ENCODE measurements around the gene UQCR10.

UQCR10 gene

DNA sequence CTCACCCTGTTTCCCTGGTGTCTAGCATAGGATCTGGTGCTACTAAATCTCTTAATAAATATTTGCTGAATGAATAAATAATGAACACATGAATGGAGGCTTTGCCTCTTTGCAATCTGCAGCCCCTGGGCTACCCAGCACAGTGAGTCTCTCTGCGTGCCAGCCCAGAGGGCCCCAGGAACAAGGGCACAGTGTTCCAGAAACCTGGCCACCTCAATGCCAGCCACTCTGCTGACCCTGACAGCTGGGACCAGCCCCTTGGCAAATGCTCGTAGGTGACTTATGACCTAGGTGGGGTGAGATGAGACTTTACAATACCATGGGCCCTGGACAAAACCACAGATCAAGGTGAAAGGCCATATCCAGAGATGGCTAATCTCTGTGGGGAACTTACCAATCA, 31.6 kb downstream of the UQCR10 start:
- ATAC-seq (no peak), DNase-seq (no peak)

- no peak for ATAC-seq
Measured at GRCh38 chr22:29799217-29799680, 32.1 kb downstream of the UQCR10 start.

GRCh38 chr22:29801153-29801552, 34.0 kb downstream of the UQCR10 start:
- no peak for DNase-seq
- ATAC-seq = no peak

More at GRCh38 chr22:29799217-29799680, 32.1 kb downstream of the UQCR10 start:
- no peak for DNase-seq

- DNase-seq (no peak), ATAC-seq (no peak)
Measured at GRCh38 chr22:29801796-29802195, 34.6 kb downstream of the UQCR10 start.

- ATAC-seq = no peak
Measured at GRCh38 chr22:29803190-29803589, 36.0 kb downstream of the UQCR10 start.

GRCh38 chr22:29804985-29805384, 37.8 kb downstream of the UQCR10 start:
- DNase-seq = no peak
- no peak for ATAC-seq

More at GRCh38 chr22:29803190-29803589, 36.0 kb downstream of the UQCR10 start:
- no peak for DNase-seq

GRCh38 chr22:29806196-29806595, 39.0 kb downstream of the UQCR10 start:
- ATAC-seq (no peak), DNase-seq (no peak)

DNA sequence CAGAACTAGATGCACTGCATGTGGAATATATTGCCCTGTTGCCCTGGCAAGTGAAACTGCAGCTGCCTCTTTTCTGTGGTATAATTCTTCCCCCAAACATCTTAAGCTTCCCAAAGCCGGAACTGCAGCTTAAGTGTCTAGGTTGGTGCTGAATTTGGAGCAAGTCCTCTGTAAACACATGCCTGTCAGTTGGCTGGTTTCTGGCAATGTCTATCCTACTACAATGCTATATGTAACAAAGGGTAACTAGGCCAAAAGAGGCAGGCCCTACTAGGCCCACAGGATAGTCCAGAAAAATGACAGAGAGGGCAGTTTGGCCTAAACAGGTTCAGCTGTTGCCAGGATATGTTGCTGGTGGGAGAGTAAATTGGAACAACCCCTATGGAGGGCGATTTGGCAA, 43.0 kb downstream of the UQCR10 start:
- no peak for ATAC-seq
- DNase-seq = no peak

DNA sequence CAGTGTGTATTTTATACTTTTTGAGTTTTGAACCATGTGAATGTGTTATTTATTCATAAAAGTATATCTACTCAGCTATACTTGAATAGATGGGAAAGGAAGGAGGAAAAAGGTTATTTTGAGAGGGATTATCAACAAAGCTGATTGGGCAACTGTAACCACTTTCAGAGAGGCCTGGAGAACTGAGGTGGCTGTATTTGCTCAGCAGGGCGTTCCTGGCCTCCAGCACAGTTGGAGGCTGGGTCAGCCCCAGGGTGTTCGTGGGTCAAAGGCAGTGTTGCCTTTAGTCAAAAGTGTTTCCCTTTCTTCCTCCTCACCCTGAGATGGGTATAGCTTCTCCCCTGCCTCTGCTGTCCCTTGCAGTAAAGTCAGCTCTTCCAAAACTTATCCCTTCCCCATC, 44.2 kb downstream of the UQCR10 start:
- no peak for DNase-seq

DNA sequence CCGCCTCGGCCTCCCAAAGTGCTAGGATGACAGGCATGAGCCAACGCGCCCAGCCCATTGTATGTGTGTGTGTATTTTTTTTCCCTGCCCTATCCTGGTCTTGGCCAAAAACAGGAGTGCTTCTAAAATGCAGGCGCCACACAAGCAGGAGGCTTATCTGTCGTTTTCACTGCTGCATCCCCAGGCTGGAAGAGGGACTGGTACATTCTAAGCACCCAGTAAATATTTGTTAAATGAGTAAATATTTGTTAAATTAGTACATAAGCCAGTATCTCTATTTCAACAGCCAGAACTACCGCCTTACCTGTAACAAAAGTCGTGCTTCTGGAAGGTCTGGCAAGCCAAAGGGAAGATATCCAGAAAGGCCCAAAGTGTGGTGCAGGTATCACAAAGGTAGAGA, 46.0 kb downstream of the UQCR10 start:
- DNase-seq (no peak), ATAC-seq (no peak)

More for the DNA sequence above, 44.2 kb downstream of the UQCR10 start:
- ATAC-seq = no peak

DNA sequence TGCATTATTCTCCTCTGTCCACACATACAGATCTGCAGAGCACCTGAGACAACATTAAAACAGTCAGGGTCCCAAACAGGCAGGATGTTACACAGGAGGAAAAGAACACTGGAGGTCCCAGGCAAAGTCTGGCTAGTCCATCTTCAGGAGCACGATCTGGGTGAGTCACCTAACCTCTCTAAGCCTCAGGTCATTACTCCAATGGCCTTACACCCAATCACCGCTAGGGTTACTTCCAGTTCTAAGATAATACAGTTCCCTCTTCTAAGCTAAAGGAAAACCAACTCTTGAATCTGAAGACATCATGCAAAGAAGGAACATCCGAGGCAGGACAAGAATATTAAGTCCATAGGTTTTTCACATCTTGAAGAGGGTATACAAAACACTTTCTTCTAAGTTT, 46.4 kb downstream of the UQCR10 start:
- no peak for ATAC-seq
- DNase-seq = no peak

- ATAC-seq (no peak), DNase-seq (no peak)
Measured at GRCh38 chr22:29814003-29814402, 46.8 kb downstream of the UQCR10 start.

DNA sequence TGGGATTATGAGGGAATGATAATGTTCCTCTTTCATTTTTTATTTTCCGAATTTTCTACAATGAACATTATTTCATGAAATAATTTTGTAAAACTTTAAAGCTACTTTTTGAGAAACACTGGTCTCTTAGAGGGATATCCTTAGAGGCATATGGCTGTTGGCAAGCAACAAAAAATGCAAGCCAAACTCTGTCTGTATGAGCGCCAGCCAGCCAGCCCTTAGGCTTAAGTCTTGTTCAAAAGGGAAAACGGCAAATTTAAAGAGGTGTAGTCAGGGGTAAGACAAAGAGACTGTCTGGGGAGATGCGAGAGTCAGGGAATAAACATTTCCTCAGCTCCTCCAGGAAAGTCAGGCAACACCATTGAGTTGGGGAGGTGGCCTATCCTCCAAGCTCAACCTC, 48.4 kb downstream of the UQCR10 start:
- ATAC-seq (no peak), DNase-seq (no peak)

DNA sequence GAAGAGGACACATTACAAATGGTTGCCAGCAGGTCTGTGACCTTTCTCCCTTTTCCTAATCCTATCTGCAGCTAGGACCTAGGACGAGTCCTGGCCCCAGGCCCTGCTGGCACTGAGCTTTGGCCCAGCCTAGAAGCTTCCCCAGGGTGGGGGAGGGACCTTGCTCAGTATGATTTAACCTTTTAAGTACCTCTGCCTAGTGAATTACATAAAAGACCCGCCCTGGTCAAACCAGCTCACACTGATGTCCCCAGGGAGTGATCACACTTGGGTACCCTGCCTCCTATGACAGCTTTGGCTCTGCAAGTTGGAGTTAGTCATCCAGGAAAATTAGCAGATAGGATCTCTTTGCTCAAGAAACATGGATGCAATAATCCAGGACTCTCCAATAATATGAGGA, 49.0 kb downstream of the UQCR10 start:
- no peak for ATAC-seq
- no peak for DNase-seq

GRCh38 chr22:29816539-29816938, 49.4 kb downstream of the UQCR10 start:
- DNase-seq = no peak
- no peak for ATAC-seq

- no peak for DNase-seq
- ATAC-seq = no peak
Measured at GRCh38 chr22:29816980-29817379, 49.8 kb downstream of the UQCR10 start.

GRCh38 chr22:29817724-29818123, 50.6 kb downstream of the UQCR10 start:
- no peak for DNase-seq
- no peak for ATAC-seq

- no peak for ATAC-seq
- no peak for DNase-seq
Measured at GRCh38 chr22:29819501-29819900, 52.3 kb downstream of the UQCR10 start.

All from stimulated activated naive CD8-positive, alpha-beta T cell treated with anti-CD3 and anti-CD28 coated beads, Interleukin-15, Interleukin-2, amounts not matched to agents 100 U/mL and 50 U/mL, for 24 hours (primary cell).